HG02938 (cell line): ENCODE results near the gene SLC35E3.
"Not testable (repeated sequence)": the region's sequence is repeated elsewhere in the genome, so short reads cannot be mapped to it uniquely, and the experiment has no call there.

Experiments used
- ATAC-seq: cut with Tn5 transposase; IDR thresholded peaks from one replicate; pipeline ENCODE4 v1.9.1; 2021; ENCODE audit warnings: mild to moderate bottlenecking, moderate library complexity; ENCODE audit not compliant: unreplicated experiment

The SLC35E3 gene

GRCh38 chr12:68811573-68811972 is 65.6 kb downstream of the SLC35E3 start:
- not testable (repeated sequence) for ATAC-seq

GRCh38 chr12:68812553-68813241 is 66.7 kb downstream of the SLC35E3 start:
- ATAC-seq, result no peak

DNA sequence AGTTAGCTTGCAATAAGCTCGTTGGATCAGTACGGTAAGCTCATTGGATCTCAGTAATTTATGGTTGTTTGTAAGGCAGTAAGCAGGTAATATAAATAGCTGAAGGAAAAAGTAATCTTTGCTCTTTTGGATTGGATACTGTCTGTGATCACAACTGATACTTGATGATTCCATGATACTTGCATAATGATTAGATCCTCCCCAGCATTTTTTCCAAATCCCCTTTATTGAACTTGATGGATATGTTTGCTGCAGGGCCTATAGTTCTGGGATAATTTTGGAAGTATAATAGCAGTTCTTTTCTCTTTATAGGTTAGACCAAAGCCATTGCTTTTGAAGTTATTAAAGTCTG is 67.2 kb downstream of the SLC35E3 start:
- no peak for ATAC-seq

GRCh38 chr12:68814490-68815231 is 68.7 kb downstream of the SLC35E3 start:
- no peak for ATAC-seq

GRCh38 chr12:68815232-68815927 is 69.4 kb downstream of the SLC35E3 start:
- no peak for ATAC-seq

DNA sequence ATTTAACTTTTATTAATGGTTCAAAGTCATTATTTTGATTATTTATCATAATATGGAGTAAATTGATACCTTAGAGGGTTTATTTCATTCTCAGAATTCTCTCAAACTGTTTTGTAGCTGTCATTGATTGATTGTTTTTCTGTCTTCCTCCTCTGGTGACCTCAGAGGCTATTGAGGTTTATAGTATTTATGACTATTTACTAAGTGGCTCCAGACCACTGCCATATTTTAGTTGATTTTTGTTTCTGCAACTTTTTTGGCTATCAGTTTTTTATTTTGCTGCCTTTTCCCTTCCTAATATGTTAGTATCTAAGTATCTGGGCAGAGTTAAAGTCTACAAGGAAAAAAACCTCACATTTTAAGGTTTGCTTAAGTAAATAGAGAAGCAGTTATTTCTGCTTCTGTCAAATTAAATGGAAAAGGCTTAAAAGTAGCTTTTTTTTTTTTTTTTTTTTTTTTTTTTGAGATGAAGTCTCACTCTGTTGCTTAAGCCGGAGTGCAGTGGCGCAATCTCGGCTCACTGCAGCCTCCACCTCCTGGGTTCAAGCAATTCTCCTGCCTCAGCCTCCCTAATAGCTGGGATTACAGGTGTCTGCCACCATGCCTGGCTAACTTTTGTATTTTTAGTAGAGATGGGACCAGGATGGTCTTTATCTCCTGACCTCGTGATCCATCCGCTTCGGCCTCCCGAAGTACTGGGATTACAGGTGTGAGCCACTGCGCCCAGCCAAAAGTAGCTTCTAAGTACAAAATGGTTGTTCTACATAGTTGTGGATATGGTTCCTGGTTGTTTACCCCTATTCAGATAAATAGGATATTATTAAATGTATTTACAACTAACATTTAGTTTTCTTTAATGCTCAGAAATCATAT is 70.2 kb downstream of the SLC35E3 start:
- ATAC-seq, result no peak

DNA sequence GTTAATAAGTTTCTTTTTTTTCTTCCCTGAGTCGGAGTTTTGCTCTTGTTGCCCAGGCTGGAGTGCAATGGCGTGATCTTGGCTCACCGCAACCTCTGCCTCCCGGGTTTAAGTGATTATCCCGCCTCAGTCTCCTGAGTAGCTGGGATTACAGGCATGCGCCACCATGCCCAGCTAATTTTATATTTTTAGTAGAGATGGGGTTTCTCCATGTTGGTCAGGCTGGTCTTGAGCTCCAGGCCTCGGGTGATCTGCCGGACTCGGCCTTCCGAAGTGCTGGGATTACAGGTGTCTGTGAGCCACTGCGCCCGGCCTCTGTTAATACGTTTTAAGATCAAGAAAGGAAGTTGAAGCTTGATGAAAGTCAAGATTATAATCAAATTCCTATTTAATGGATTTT is 73.5 kb downstream of the SLC35E3 start:
- not testable (repeated sequence) for ATAC-seq

GRCh38 chr12:68821357-68822188 is 75.6 kb downstream of the SLC35E3 start:
- ATAC-seq, result no peak

DNA sequence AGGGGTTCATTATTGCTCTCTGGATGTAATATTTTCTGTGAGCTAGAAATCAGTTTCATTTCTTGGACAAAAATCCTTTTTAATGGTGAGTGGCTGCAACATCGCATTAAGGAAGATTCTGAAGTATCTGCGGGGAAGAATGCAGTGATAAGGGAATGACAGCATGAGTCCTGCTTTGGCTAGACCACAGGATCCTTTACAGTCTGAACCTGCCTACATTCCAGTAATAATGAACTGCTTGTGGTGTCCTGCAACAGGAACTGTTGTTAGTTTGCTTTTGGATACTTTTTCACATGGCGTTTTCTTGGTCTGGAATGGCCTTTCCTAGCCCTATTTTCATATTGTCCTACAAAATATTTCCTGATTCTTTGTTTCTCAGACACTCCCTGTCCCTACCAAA is 77.7 kb downstream of the SLC35E3 start:
- ATAC-seq, result no peak

- ATAC-seq, result no peak
Measured at GRCh38 chr12:68824131-68824530, 78.2 kb downstream of the SLC35E3 start.

GRCh38 chr12:68824597-68825250 is 78.7 kb downstream of the SLC35E3 start:
- no peak for ATAC-seq

DNA sequence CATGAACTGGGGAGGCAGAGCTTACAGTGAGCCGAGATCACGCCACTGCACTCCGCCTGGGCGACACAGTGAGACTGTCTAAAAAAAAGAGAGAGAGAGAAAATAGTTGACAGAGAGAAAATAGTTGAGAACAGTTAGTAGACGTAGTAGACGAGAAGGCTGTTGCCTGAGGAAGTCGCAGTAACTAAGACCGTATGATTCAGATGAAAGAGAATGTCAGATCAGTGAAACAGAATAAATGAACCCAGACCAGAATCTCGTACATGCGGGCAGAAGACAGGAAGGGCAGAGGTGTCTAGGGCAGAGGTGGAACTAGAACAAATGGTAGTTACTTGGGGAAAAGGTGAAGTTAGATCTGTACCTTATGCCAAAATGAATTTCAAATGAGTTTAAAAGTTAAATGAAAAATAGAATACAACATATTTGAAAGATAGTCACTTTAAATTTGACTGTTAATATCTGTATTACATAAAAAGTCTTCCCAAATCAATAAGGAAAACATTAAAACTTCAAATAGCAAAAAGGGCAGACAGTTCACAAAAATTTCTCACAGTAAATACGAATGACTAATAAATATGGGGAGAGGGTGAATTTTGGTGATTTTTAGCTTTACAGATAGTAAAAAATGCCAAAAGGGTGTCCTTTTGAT is 79.7 kb downstream of the SLC35E3 start:
- ATAC-seq, result no peak

DNA sequence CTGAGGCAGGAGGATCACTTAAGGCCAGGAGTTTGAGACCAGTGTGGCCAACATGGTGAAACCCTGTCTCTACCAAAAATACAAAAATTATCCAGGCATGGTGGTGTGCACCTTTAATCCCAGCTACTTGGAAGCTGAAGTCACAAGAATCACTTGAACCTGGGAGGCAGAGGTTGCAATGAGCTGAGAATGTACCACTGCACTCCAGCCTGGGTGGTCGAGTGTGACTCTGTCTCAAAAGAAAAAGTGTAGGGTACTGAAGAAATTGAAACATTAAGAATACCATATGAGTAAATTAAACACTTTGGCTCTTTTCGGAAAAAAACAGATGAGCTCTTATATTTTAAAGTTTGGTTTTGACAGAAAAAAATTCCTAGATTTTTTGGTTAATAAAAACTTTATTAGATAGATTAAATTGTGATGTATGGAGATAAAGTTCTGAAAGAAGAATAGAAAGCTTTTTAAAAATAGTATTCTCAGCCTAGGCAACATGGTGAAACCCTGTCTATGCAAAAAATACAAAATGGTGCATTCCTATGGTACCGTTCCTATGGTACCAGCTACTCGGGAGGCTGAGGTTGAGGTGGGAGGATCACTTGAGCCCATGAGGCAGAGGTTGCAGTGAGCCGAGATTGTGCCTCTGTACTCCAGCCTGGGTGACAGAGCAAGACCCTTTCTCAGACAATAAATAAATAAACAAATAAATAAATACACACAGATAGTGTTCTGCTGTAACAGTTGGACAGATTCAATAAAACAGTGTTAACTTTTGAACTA is 82.1 kb downstream of the SLC35E3 start:
- ATAC-seq, result no peak

DNA sequence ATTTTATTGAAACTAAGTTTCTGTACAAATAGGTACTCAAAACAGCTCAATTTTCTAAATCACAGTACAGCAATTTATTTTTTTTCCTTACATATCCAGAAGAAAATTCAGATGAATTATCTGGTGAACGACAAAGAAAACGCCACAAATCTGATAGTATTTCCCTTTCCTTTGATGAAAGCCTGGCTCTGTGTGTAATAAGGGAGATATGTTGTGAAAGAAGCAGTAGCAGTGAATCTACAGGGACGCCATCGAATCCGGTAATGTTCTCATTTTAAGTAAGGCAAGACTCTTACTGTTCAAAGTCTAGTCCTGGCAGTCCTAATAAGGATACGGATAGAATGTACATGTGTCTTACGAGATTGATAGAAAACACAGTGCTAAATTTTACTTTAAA is 82.7 kb downstream of the SLC35E3 start:
- ATAC-seq, result no peak
